Smooth muscle cell (in vitro differentiated cells): Measurements from ENCODE around the gene CTNND2. TPM values are rescaled to one million over a fixed set of nuclear protein-coding genes. Genes with fewer than 3 reads are reported as not detected.

Source experiments
- DNase-seq: peaks from one replicate; lab custom pipeline; 2025; ENCODE audit not compliant: unreplicated experiment; lab: John Stamatoyannopoulos, UW
- H2AFZ ChIP-seq: fragments of 200-600 bp; sonication (generic); 2 replicates; pipeline ENCODE4 v1.6.0; 2016; ENCODE audit warnings: antibody characterized with exemption, low read depth, mild to moderate bottlenecking
- H3F3A ChIP-seq: fragments of 200-600 bp; sonication (generic); 2 replicates; pipeline ENCODE4 v1.6.0; 2017; ENCODE audit warnings: antibody characterized with exemption, low read depth
- H3K27ac ChIP-seq: fragments of 200-600 bp; sonication (generic); 2 replicates; pipeline ENCODE4 v1.5.1; 2016; ENCODE audit warnings: low read depth, mild to moderate bottlenecking
- H3K27me3 ChIP-seq: fragments of 200-600 bp; sonication (generic); 2 replicates; pipeline ENCODE4 v1.6.1; 2016; ENCODE audit warnings: low read depth, mild to moderate bottlenecking
- H3K36me3 ChIP-seq: fragments of 200-600 bp; sonication (generic); 2 replicates; pipeline ENCODE4 v1.5.1; 2016; ENCODE audit warnings: low read depth
- H3K4me1 ChIP-seq: fragments of 200-600 bp; sonication (generic); 2 replicates; pipeline ENCODE4 v1.5.1; 2016; ENCODE audit warnings: low read depth
- H3K4me2 ChIP-seq: fragments of 200-600 bp; sonication (generic); 2 replicates; pipeline ENCODE4 v1.6.0; 2016; ENCODE audit warnings: mild to moderate bottlenecking
- H3K4me3 ChIP-seq: fragments of 200-600 bp; sonication (generic); 2 replicates; pipeline ENCODE4 v1.5.1; 2016; ENCODE audit warnings: mild to moderate bottlenecking
- H3K79me2 ChIP-seq: fragments of 200-600 bp; sonication (generic); 2 replicates; pipeline ENCODE4 v1.6.0; 2016; ENCODE audit warnings: low read depth, mild to moderate bottlenecking
- H3K9ac ChIP-seq: fragments of 200-600 bp; sonication (generic); 2 replicates; pipeline ENCODE4 v1.6.0; 2016; ENCODE audit warnings: low read depth
- H3K9me3 ChIP-seq: fragments of 200-600 bp; sonication (generic); replicated peaks from 2 replicates; pipeline ENCODE4 v1.5.1; 2016; ENCODE audit warnings: low read depth
- H4K20me1 ChIP-seq: fragments of 200-600 bp; sonication (generic); 2 replicates; pipeline ENCODE4 v1.6.0; 2016; ENCODE audit warnings: low read depth
- WGBS: methylation state at CpG from one replicate; pipeline ENCODE4 v1.1.7; 2016; ENCODE audit warnings: low lambda C conversion rate; 5-methylcytosine and 5-hydroxymethylcytosine counted together
- polyA plus RNA-seq: library from polyadenylated mRNA; unstranded; fragments of >200 nt; fragmentation: Nextera tagmentation; extraction: Ambion mirVana; gene quantifications from 2 replicates; pipeline ENCODE4 v1.2.1, GENCODE V29; 2016
- total RNA-seq: library from RNA; depleted of rRNA; stranded (reverse); fragments of >200 nt; gene quantifications from 2 replicates; pipeline ENCODE4 v1.2.3, GENCODE V29; 2014
- TF ChIP-seq, protein P1 (sequence below): fragments of 200-600 bp; sonication (generic); IDR thresholded peaks from 2 replicates; pipeline ENCODE4 v1.5.1; 2017; ENCODE audit warnings: borderline replicate concordance, mild to moderate bottlenecking, antibody characterized with exemption; ENCODE audit not compliant: insufficient read depth, poor library complexity, severe bottlenecking

Gene CTNND2
- total and polyA plus RNA-seq, 2 experiments from 2014 or later = 2.7 to 5.8 TPM

DNA sequence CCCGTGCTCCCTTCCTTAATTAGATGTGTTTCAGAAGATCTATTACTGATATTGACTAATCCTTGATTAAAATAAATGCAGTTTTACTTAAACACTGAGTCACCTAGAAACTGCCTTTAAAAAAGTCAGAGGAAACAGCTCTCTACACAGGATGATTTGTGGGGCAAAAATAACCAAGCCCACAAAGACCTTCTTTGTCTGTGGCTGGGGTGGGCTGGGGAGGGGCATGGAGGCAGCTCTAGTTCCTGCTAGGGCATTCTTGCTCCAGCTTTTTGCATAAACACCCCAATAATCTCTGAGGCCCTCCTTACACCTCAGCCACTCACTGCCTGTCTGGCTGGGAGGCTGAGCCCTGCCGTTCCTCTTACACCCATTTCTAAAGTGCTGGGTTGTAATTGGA lies 915.6 kb downstream of the CTNND2 start:
- no peak overlapping the region for H3K4me3 ChIP-seq
- no peaks in the 10 kb centered on the region for H3F3A ChIP-seq
- no peaks in the 10 kb centered on the region for H3K9me3 ChIP-seq
- no peak overlapping the region for H2AFZ ChIP-seq
- WGBS = 40% methylated on average over 2 of the region's 2 CpGs
- no peaks in the 10 kb centered on the region for H3K36me3 ChIP-seq
- H3K9ac ChIP-seq = no peak overlapping the region
- DNase-seq = no peak
- peaks cover 4% of the 10 kb centered on the region for H3K4me1 ChIP-seq
- no peaks in the 10 kb centered on the region for H4K20me1 ChIP-seq
- no peak overlapping the region for H3K27ac ChIP-seq
- no peak overlapping the region for H3K4me2 ChIP-seq
- TF ChIP-seq, protein P1, sequence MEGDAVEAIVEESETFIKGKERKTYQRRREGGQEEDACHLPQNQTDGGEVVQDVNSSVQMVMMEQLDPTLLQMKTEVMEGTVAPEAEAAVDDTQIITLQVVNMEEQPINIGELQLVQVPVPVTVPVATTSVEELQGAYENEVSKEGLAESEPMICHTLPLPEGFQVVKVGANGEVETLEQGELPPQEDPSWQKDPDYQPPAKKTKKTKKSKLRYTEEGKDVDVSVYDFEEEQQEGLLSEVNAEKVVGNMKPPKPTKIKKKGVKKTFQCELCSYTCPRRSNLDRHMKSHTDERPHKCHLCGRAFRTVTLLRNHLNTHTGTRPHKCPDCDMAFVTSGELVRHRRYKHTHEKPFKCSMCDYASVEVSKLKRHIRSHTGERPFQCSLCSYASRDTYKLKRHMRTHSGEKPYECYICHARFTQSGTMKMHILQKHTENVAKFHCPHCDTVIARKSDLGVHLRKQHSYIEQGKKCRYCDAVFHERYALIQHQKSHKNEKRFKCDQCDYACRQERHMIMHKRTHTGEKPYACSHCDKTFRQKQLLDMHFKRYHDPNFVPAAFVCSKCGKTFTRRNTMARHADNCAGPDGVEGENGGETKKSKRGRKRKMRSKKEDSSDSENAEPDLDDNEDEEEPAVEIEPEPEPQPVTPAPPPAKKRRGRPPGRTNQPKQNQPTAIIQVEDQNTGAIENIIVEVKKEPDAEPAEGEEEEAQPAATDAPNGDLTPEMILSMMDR = no peak
- H3K27me3 ChIP-seq = no peaks in the 10 kb centered on the region
- no peaks in the 10 kb centered on the region for H3K79me2 ChIP-seq

GRCh38 chr5:10987925-10988504 lies 916.2 kb downstream of the CTNND2 start:
- Histone ChIP-seq H3K4me2 (peak overlapping the region; percentile 51), H4K20me1 (no peaks in the 10 kb centered on the region), H3F3A (no peaks in the 10 kb centered on the region), H3K9me3 (no peaks in the 10 kb centered on the region), H3K27me3 (no peaks in the 10 kb centered on the region), H3K36me3 (no peaks in the 10 kb centered on the region), H3K79me2 (no peaks in the 10 kb centered on the region), H3K4me3 (no peak overlapping the region), H3K4me1 (peaks cover 4% of the 10 kb centered on the region), H3K9ac (no peak overlapping the region), H2AFZ (no peak overlapping the region), H3K27ac (no peak overlapping the region)
- WGBS = 13% methylated on average over 17 of the region's 17 CpGs
- peak; percentile 15 for DNase-seq
- TF ChIP-seq, protein P1 = peak; percentile 81

- no peak overlapping the region for H2AFZ ChIP-seq
- WGBS = 71% methylated on average over 7 of the region's 8 CpGs
- no peak overlapping the region for H3K4me3 ChIP-seq
- DNase-seq = no peak
- peak overlapping the region; percentile 51 for H3K4me2 ChIP-seq
- no peaks in the 10 kb centered on the region for H3K9me3 ChIP-seq
- H3K9ac ChIP-seq = no peak overlapping the region
- H3K79me2 ChIP-seq = no peaks in the 10 kb centered on the region
- no peaks in the 10 kb centered on the region for H3K36me3 ChIP-seq
- no peak overlapping the region for H3K27ac ChIP-seq
- H3F3A ChIP-seq = no peaks in the 10 kb centered on the region
- TF ChIP-seq, protein P1 = no peak
- H3K27me3 ChIP-seq = no peaks in the 10 kb centered on the region
- peaks cover 4% of the 10 kb centered on the region for H3K4me1 ChIP-seq
- no peaks in the 10 kb centered on the region for H4K20me1 ChIP-seq
Observed at GRCh38 chr5:10987276-10987924, 916.8 kb downstream of the CTNND2 start.

GRCh38 chr5:10985721-10986110 lies 918.5 kb downstream of the CTNND2 start:
- no peaks in the 10 kb centered on the region for H3K27me3 ChIP-seq
- no peaks in the 10 kb centered on the region for H3K79me2 ChIP-seq
- no peak overlapping the region for H3K4me3 ChIP-seq
- no peaks in the 10 kb centered on the region for H3K36me3 ChIP-seq
- H3K4me1 ChIP-seq = peaks cover 4% of the 10 kb centered on the region
- WGBS = 95% methylated on average over 2 of the region's 2 CpGs
- H3F3A ChIP-seq = no peaks in the 10 kb centered on the region
- TF ChIP-seq, protein P1 = no peak
- no peak for DNase-seq
- H2AFZ ChIP-seq = no peak overlapping the region
- H3K27ac ChIP-seq = no peak overlapping the region
- no peak overlapping the region for H3K9ac ChIP-seq
- H3K9me3 ChIP-seq = no peaks in the 10 kb centered on the region
- H4K20me1 ChIP-seq = no peaks in the 10 kb centered on the region
- H3K4me2 ChIP-seq = no peak overlapping the region
